Measurements from ENCODE around the gene NRIP1. TPM values are rescaled to one million over a fixed set of nuclear protein-coding genes. Genes with fewer than 3 reads are reported as not detected.

Gene NRIP1
- total and polyA plus RNA-seq, 2 experiments from 2014 or later, result 12.5 to 31.2 TPM

- Histone ChIP-seq H3K79me2 (ENCODE audit: insufficient read depth) (peaks cover 90% of the 10 kb centered on the region), H3F3A (ENCODE audit: insufficient read depth) (peaks cover 40% of the 10 kb centered on the region), H4K20me1 (ENCODE audit: insufficient read depth) (no peaks in the 10 kb centered on the region), H3K4me1 (ENCODE audit: insufficient read depth) (peaks cover 62% of the 10 kb centered on the region), H3K9ac (peak overlapping the region; percentile 19), H3K4me3 (0 out of 2 replicates have a peak overlapping the region, but pooled peaks have one; percentile 12), H3K36me3 (ENCODE audit: low read depth) (no peaks in the 10 kb centered on the region), H2AFZ (no peak overlapping the region), H3K9me2 (ENCODE audit: insufficient read depth) (no peaks in the 10 kb centered on the region), H3K27ac (peak overlapping the region; percentile 69), H3K9me3 (ENCODE audit: low read depth) (no peaks in the 10 kb centered on the region), H3K4me2 (ENCODE audit: unreplicated experiment) (peak overlapping the region; percentile 16), H3K27me3 (replicated peaks; ENCODE audit: insufficient read depth) (no peaks in the 10 kb centered on the region)
- in situ Hi-C loops (cut with MboI), result no loop called here
- TF ChIP-seq EZH2 (IDR thresholded peaks at IDR 0.05; ENCODE audit: insufficient read depth, poor library complexity, severe bottlenecking) (no peak), EZH2phosphoT487 (IDR thresholded peaks at IDR 0.05; ENCODE audit: insufficient read depth, low read depth) (no peak)
- 64 to 76% methylated on average over 2 of the region's 2 CpGs for WGBS, 2 experiments (ENCODE audit: low coverage in 1 of 2, low lambda C conversion rate in 2 of 2, missing lambda C conversion rate in 2 of 2)
- peak; percentile 34 for DNase-seq
Observed at GRCh38 chr21:15014221-15014620, 50.6 kb downstream of the NRIP1 start.

DNA sequence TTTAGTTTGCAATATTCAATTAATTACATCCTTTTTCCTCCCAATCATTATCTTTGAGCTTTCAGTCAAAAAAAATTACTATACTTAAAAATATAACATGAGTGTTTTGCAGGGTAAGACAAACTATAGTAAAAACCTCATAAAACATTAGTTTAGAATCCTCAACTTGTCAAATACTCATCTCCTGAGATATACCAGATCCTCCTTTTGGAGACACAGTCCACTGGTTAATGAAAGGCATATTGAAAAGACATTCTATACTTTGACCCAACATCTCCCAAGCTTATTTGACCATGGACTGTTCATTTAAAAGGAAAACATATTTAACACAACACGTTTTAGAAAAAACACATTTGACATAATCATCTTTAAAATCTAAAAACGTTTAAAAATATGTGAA lies 52.8 kb downstream of the NRIP1 start:
- Histone ChIP-seq H3K4me3 (no peak overlapping the region), H3K79me2 (ENCODE audit: insufficient read depth) (peaks cover 90% of the 10 kb centered on the region), H3K4me2 (ENCODE audit: unreplicated experiment) (no peak overlapping the region), H3K36me3 (ENCODE audit: low read depth) (0 out of 2 replicates have a peak, but pooled peaks cover 7% of the 10 kb centered on the region), H3K4me1 (ENCODE audit: insufficient read depth) (peaks cover 66% of the 10 kb centered on the region), H2AFZ (no peak overlapping the region), H3K27ac (no peak overlapping the region), H3K9me2 (ENCODE audit: insufficient read depth) (no peaks in the 10 kb centered on the region), H3K9ac (no peak overlapping the region), H3K27me3 (replicated peaks; ENCODE audit: insufficient read depth) (no peaks in the 10 kb centered on the region), H3F3A (ENCODE audit: insufficient read depth) (peaks cover 56% of the 10 kb centered on the region), H3K9me3 (ENCODE audit: low read depth) (no peaks in the 10 kb centered on the region), H4K20me1 (ENCODE audit: insufficient read depth) (no peaks in the 10 kb centered on the region)
- TF ChIP-seq EZH2phosphoT487 (IDR thresholded peaks at IDR 0.05; ENCODE audit: insufficient read depth, low read depth) (no peak), EZH2 (IDR thresholded peaks at IDR 0.05; ENCODE audit: insufficient read depth, poor library complexity, severe bottlenecking) (no peak)
- DNase-seq, result no peak
- in situ Hi-C loops (cut with MboI), result no loop called here
- WGBS, 2 experiments (ENCODE audit: low coverage in 1 of 2, low lambda C conversion rate in 2 of 2, missing lambda C conversion rate in 2 of 2), result 74 to 76% methylated on average over 2 of the region's 2 CpGs

GRCh38 chr21:15010645-15011044 lies 54.2 kb downstream of the NRIP1 start:
- H3K27ac ChIP-seq, result peak overlapping the region; percentile 53

DNA sequence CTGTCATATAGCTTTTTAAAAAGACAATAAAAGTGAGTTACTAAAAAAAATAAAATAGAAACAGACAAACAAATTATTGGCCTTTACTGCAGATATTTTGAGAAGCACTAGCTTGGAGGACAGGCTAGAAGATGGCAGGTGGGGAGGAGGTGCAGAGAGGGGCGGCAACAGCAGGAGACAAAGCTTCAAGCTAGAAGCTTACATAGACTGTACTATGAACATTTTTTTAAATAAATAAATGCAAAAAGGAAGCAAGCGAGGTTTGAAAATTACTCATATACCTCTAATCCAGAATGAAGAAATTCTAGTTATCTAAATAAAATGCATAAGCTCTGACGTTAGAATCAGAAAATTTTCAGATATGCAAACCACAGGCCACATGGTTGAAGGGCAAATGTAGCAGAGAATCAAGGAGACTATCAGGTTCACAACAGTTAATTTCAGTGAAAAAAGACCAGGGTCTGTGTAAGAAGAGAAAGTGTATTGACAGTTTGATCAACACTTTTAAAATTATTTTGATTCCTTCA lies 54.9 kb downstream of the NRIP1 start:
- Histone ChIP-seq H3K9me2 (ENCODE audit: insufficient read depth) (no peaks in the 10 kb centered on the region), H3K79me2 (ENCODE audit: insufficient read depth) (peaks cover 100% of the 10 kb centered on the region), H3K4me1 (ENCODE audit: insufficient read depth) (peaks cover 69% of the 10 kb centered on the region), H3K4me2 (ENCODE audit: unreplicated experiment) (peak overlapping the region; percentile 57), H3K27me3 (replicated peaks; ENCODE audit: insufficient read depth) (no peaks in the 10 kb centered on the region), H2AFZ (no peak overlapping the region), H3K4me3 (no peak overlapping the region), H3F3A (ENCODE audit: insufficient read depth) (peaks cover 58% of the 10 kb centered on the region), H4K20me1 (ENCODE audit: insufficient read depth) (no peaks in the 10 kb centered on the region), H3K9ac (no peak overlapping the region), H3K27ac (peak overlapping the region; percentile 53), H3K36me3 (ENCODE audit: low read depth) (0 out of 2 replicates have a peak, but pooled peaks cover 7% of the 10 kb centered on the region), H3K9me3 (ENCODE audit: low read depth) (no peaks in the 10 kb centered on the region)
- in situ Hi-C loops (cut with MboI), result no loop called here
- 51 to 56% methylated on average over 3 of the region's 3 CpGs for WGBS, 2 experiments (ENCODE audit: low coverage in 1 of 2, low lambda C conversion rate in 2 of 2, missing lambda C conversion rate in 2 of 2)
- TF ChIP-seq EZH2 (IDR thresholded peaks at IDR 0.05; ENCODE audit: insufficient read depth, poor library complexity, severe bottlenecking), result no peak
- TF ChIP-seq EZH2phosphoT487 (IDR thresholded peaks at IDR 0.05; ENCODE audit: insufficient read depth, low read depth), result no peak
- DNase-seq, result peak; percentile 65

More at GRCh38 chr21:15010645-15011044, 54.2 kb downstream of the NRIP1 start:
- Histone ChIP-seq H3K9ac (no peak overlapping the region), H3K36me3 (ENCODE audit: low read depth) (0 out of 2 replicates have a peak, but pooled peaks cover 7% of the 10 kb centered on the region), H3K9me3 (ENCODE audit: low read depth) (no peaks in the 10 kb centered on the region), H3K79me2 (ENCODE audit: insufficient read depth) (peaks cover 97% of the 10 kb centered on the region), H3K4me2 (ENCODE audit: unreplicated experiment) (peak overlapping the region; percentile 57), H3K4me3 (no peak overlapping the region), H3F3A (ENCODE audit: insufficient read depth) (peaks cover 57% of the 10 kb centered on the region), H3K4me1 (ENCODE audit: insufficient read depth) (peaks cover 69% of the 10 kb centered on the region), H3K9me2 (ENCODE audit: insufficient read depth) (no peaks in the 10 kb centered on the region), H3K27me3 (replicated peaks; ENCODE audit: insufficient read depth) (no peaks in the 10 kb centered on the region), H2AFZ (no peak overlapping the region), H4K20me1 (ENCODE audit: insufficient read depth) (no peaks in the 10 kb centered on the region)
- 87 to 89% methylated on average over 4 of the region's 4 CpGs for WGBS, 2 experiments (ENCODE audit: low coverage in 1 of 2, low lambda C conversion rate in 2 of 2, missing lambda C conversion rate in 2 of 2)
- no peak for DNase-seq
- TF ChIP-seq EZH2 (IDR thresholded peaks at IDR 0.05; ENCODE audit: insufficient read depth, poor library complexity, severe bottlenecking) (no peak), EZH2phosphoT487 (IDR thresholded peaks at IDR 0.05; ENCODE audit: insufficient read depth, low read depth) (no peak)
- in situ Hi-C loops (cut with MboI), result no loop called here

All from GM23248 (cell line).